Measurements from ENCODE around the gene DNAH7. TPM values are rescaled to one million over a fixed set of nuclear protein-coding genes. Genes with fewer than 3 reads are reported as not detected.

The DNAH7 gene
- total RNA-seq, 1 donor from 2014 or later, result not detected

- intact Hi-C loops (cut with micrococcal nuclease), result no loop called here
- H3K9me3 Mint-ChIP-seq, result no peaks in the 10 kb centered on the region
- no peak for DNase-seq (ENCODE audit: low spot score)
- H3K27me3 Mint-ChIP-seq (ENCODE audit: low read depth), result no peaks in the 10 kb centered on the region
- H3K36me3 Mint-ChIP-seq (ENCODE audit: low read depth), result peaks cover 37% of the 10 kb centered on the region
- no peak overlapping the region for H3K4me3 Mint-ChIP-seq (ENCODE audit: low read depth)
- H3K27ac Mint-ChIP-seq, result no peak overlapping the region
- H3K4me1 Mint-ChIP-seq (ENCODE audit: low read depth), result peaks cover 5% of the 10 kb centered on the region
Measured at GRCh38 chr2:195734931-195735330, 333.7 kb downstream of the DNAH7 start.

DNA sequence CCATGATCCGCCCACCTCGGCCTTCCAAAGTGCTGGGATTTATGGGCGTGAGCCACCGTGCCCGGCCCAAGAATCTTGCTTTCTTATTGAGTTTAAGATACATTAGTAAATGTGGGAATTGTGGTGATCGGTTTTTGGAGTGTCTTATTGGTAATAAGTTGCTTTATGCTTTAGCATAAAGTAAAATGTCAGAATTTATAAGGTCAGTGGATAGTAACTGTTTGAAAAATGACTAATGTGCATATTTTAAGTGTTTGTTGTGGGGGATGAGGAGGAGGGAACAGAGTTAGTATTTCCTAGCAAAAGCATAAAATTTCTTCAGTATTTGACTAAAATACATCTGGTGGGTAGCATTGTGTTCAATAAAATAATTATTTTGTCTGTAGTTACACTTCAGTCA lies 334.2 kb downstream of the DNAH7 start:
- peaks cover 38% of the 10 kb centered on the region for H3K36me3 Mint-ChIP-seq (ENCODE audit: low read depth)
- H3K27me3 Mint-ChIP-seq (ENCODE audit: low read depth), result no peaks in the 10 kb centered on the region

GRCh38 chr2:195733831-195734230 lies 334.8 kb downstream of the DNAH7 start:
- DNase-seq (ENCODE audit: low spot score), result no peak
- Mint-ChIP-seq H3K27ac (no peak overlapping the region), H3K4me1 (ENCODE audit: low read depth) (peaks cover 5% of the 10 kb centered on the region), H3K4me3 (ENCODE audit: low read depth) (no peak overlapping the region), H3K9me3 (no peaks in the 10 kb centered on the region), H3K36me3 (ENCODE audit: low read depth) (peaks cover 41% of the 10 kb centered on the region), H3K27me3 (ENCODE audit: low read depth) (no peaks in the 10 kb centered on the region)
- intact Hi-C loops (cut with micrococcal nuclease), result no loop called here

More for the DNA sequence above, 334.2 kb downstream of the DNAH7 start:
- no peak overlapping the region for H3K27ac Mint-ChIP-seq
- intact Hi-C loops (cut with micrococcal nuclease), result no loop called here
- peaks cover 5% of the 10 kb centered on the region for H3K4me1 Mint-ChIP-seq (ENCODE audit: low read depth)
- no peak overlapping the region for H3K4me3 Mint-ChIP-seq (ENCODE audit: low read depth)
- H3K9me3 Mint-ChIP-seq, result no peaks in the 10 kb centered on the region
- DNase-seq (ENCODE audit: low spot score), result no peak

- Mint-ChIP-seq H3K36me3 (ENCODE audit: low read depth) (peaks cover 41% of the 10 kb centered on the region), H3K4me3 (ENCODE audit: low read depth) (no peak overlapping the region), H3K4me1 (ENCODE audit: low read depth) (peaks cover 5% of the 10 kb centered on the region), H3K27me3 (ENCODE audit: low read depth) (no peaks in the 10 kb centered on the region), H3K27ac (no peak overlapping the region), H3K9me3 (no peaks in the 10 kb centered on the region)
- DNase-seq (ENCODE audit: low spot score), result no peak
- intact Hi-C loops (cut with micrococcal nuclease), result no loop called here
Measured at GRCh38 chr2:195732574-195732973, 336.1 kb downstream of the DNAH7 start.

DNA sequence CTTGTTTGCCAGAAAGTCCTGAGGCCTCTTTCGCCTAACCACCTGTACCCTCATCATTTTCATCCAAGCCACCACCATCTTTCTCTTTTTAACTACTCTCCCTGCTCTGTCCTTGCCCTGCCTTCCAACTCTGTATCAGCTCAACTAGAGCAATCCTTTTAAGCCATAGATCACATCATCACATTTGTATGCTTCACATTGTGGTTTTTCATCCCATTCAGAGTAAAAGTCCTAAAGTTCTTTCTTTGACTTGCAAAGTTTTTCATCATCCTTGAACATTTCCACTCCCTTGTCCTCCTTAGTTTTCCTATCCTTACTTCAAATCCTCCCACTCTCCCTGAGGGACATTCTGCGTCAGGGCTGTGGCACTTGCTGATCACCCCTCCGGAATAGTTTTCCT lies 337.7 kb downstream of the DNAH7 start:
- no peak overlapping the region for H3K4me3 Mint-ChIP-seq (ENCODE audit: low read depth)
- no peak overlapping the region for H3K27ac Mint-ChIP-seq
- H3K27me3 Mint-ChIP-seq (ENCODE audit: low read depth), result no peaks in the 10 kb centered on the region
- no peaks in the 10 kb centered on the region for H3K9me3 Mint-ChIP-seq
- peaks cover 5% of the 10 kb centered on the region for H3K4me1 Mint-ChIP-seq (ENCODE audit: low read depth)
- H3K36me3 Mint-ChIP-seq (ENCODE audit: low read depth), result peaks cover 39% of the 10 kb centered on the region
- intact Hi-C loops (cut with micrococcal nuclease), result no loop called here
- no peak for DNase-seq (ENCODE audit: low spot score)

- intact Hi-C loops (cut with micrococcal nuclease), result no loop called here
- Mint-ChIP-seq H3K9me3 (no peaks in the 10 kb centered on the region), H3K4me1 (ENCODE audit: low read depth) (peaks cover 5% of the 10 kb centered on the region), H3K4me3 (ENCODE audit: low read depth) (no peak overlapping the region), H3K36me3 (ENCODE audit: low read depth) (peaks cover 42% of the 10 kb centered on the region), H3K27me3 (ENCODE audit: low read depth) (no peaks in the 10 kb centered on the region), H3K27ac (no peak overlapping the region)
- DNase-seq (ENCODE audit: low spot score), result no peak
Measured at GRCh38 chr2:195727106-195727505, 341.5 kb downstream of the DNAH7 start.

DNA sequence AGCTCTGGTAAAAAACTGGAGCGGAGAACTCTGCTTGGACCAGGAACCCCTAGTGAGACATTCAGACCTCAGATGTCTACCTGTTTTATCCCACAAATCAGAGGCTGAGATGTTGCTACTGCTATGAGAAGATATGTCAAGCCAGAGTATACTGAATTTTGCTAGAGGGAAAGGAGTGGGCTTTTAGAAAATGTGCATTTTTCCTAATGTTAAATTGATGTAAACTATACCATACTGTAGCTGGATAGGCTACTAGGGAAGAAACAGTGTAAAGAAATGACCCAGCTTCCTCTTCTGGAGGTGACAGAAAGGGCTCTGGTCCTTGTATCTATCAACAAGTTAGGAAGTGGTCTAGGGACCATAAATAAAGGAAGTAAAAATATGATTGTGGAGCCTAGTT lies 346.6 kb downstream of the DNAH7 start:
- Mint-ChIP-seq H3K27ac (no peak overlapping the region), H3K27me3 (ENCODE audit: low read depth) (no peaks in the 10 kb centered on the region)

DNA sequence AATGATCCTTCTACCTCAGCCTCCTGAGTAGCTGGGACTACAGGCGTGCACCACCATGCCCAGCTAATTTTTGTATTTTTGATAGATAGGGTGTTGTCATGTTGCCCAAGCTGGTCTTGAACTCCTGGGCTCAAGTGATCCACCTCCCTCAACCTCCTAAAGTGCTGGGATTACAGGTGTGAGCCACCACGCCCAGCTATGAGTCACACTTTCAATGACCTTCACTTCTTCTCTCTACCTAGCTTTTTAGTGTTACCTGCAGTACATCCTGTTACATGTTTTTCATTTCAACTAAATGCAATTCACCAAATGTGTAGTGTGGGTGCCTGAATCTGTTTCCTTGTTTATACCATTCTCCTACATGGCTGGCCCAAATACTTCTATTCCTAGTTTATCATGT lies 347.6 kb downstream of the DNAH7 start:
- Mint-ChIP-seq H3K27ac (no peak overlapping the region), H3K36me3 (ENCODE audit: low read depth) (peaks cover 52% of the 10 kb centered on the region), H3K9me3 (no peaks in the 10 kb centered on the region), H3K4me1 (ENCODE audit: low read depth) (peaks cover 10% of the 10 kb centered on the region), H3K4me3 (ENCODE audit: low read depth) (no peak overlapping the region), H3K27me3 (ENCODE audit: low read depth) (no peaks in the 10 kb centered on the region)
- intact Hi-C loops (cut with micrococcal nuclease), result no loop called here
- no peak for DNase-seq (ENCODE audit: low spot score)

More for the DNA sequence above, 346.6 kb downstream of the DNAH7 start:
- DNase-seq (ENCODE audit: low spot score), result no peak
- no peaks in the 10 kb centered on the region for H3K9me3 Mint-ChIP-seq
- H3K4me1 Mint-ChIP-seq (ENCODE audit: low read depth), result peaks cover 10% of the 10 kb centered on the region
- H3K4me3 Mint-ChIP-seq (ENCODE audit: low read depth), result no peak overlapping the region
- intact Hi-C loops (cut with micrococcal nuclease), result no loop called here
- peaks cover 42% of the 10 kb centered on the region for H3K36me3 Mint-ChIP-seq (ENCODE audit: low read depth)

GRCh38 chr2:195716466-195716865 lies 352.2 kb downstream of the DNAH7 start:
- Mint-ChIP-seq H3K36me3 (ENCODE audit: low read depth) (peaks cover 64% of the 10 kb centered on the region), H3K9me3 (no peaks in the 10 kb centered on the region), H3K4me3 (ENCODE audit: low read depth) (no peak overlapping the region)

GRCh38 chr2:195711478-195711877 lies 357.2 kb downstream of the DNAH7 start:
- H3K4me3 Mint-ChIP-seq (ENCODE audit: low read depth), result no peak overlapping the region
- no peaks in the 10 kb centered on the region for H3K9me3 Mint-ChIP-seq
- H3K27me3 Mint-ChIP-seq (ENCODE audit: low read depth), result no peaks in the 10 kb centered on the region
- no peak overlapping the region for H3K27ac Mint-ChIP-seq
- DNase-seq (ENCODE audit: low spot score), result no peak
- peaks cover 7% of the 10 kb centered on the region for H3K4me1 Mint-ChIP-seq (ENCODE audit: low read depth)
- intact Hi-C loops (cut with micrococcal nuclease), result no loop called here
- H3K36me3 Mint-ChIP-seq (ENCODE audit: low read depth), result peaks cover 63% of the 10 kb centered on the region

More at GRCh38 chr2:195716466-195716865, 352.2 kb downstream of the DNAH7 start:
- no peak for DNase-seq (ENCODE audit: low spot score)
- H3K27ac Mint-ChIP-seq, result no peak overlapping the region
- intact Hi-C loops (cut with micrococcal nuclease), result no loop called here
- H3K27me3 Mint-ChIP-seq (ENCODE audit: low read depth), result no peaks in the 10 kb centered on the region
- peaks cover 16% of the 10 kb centered on the region for H3K4me1 Mint-ChIP-seq (ENCODE audit: low read depth)

- no peaks in the 10 kb centered on the region for H3K9me3 Mint-ChIP-seq
- H3K36me3 Mint-ChIP-seq (ENCODE audit: low read depth), result peaks cover 53% of the 10 kb centered on the region
- intact Hi-C loops (cut with micrococcal nuclease), result no loop called here
- no peak overlapping the region for H3K27ac Mint-ChIP-seq
- H3K27me3 Mint-ChIP-seq (ENCODE audit: low read depth), result no peaks in the 10 kb centered on the region
- H3K4me3 Mint-ChIP-seq (ENCODE audit: low read depth), result no peak overlapping the region
- H3K4me1 Mint-ChIP-seq (ENCODE audit: low read depth), result peaks cover 7% of the 10 kb centered on the region
- no peak for DNase-seq (ENCODE audit: low spot score)
Measured at GRCh38 chr2:195709901-195710806, 358.5 kb downstream of the DNAH7 start.

- no peaks in the 10 kb centered on the region for H3K27me3 Mint-ChIP-seq (ENCODE audit: low read depth)
- H3K4me1 Mint-ChIP-seq (ENCODE audit: low read depth), result no peaks in the 10 kb centered on the region
- H3K4me3 Mint-ChIP-seq (ENCODE audit: low read depth), result no peak overlapping the region
- no peak for DNase-seq (ENCODE audit: low spot score)
- H3K9me3 Mint-ChIP-seq, result peaks cover 2% of the 10 kb centered on the region
- peaks cover 44% of the 10 kb centered on the region for H3K36me3 Mint-ChIP-seq (ENCODE audit: low read depth)
- intact Hi-C loops (cut with micrococcal nuclease), result no loop called here
- no peak overlapping the region for H3K27ac Mint-ChIP-seq
Measured at GRCh38 chr2:195706161-195706900, 362.3 kb downstream of the DNAH7 start.

- intact Hi-C loops (cut with micrococcal nuclease), result no loop called here
- peaks cover 6% of the 10 kb centered on the region for H3K4me1 Mint-ChIP-seq (ENCODE audit: low read depth)
- no peak for DNase-seq (ENCODE audit: low spot score)
- H3K27ac Mint-ChIP-seq, result no peak overlapping the region
- no peak overlapping the region for H3K4me3 Mint-ChIP-seq (ENCODE audit: low read depth)
- H3K9me3 Mint-ChIP-seq, result peaks cover 23% of the 10 kb centered on the region
- H3K36me3 Mint-ChIP-seq (ENCODE audit: low read depth), result peaks cover 42% of the 10 kb centered on the region
- no peaks in the 10 kb centered on the region for H3K27me3 Mint-ChIP-seq (ENCODE audit: low read depth)
Measured at GRCh38 chr2:195700480-195700879, 368.2 kb downstream of the DNAH7 start.
